ENCODE measurements around the gene PSD4.

GRCh38 chr2:113231064-113231463, 57.3 kb downstream of the PSD4 start:
- no peak for TF ChIP-seq CTCF (conservative IDR thresholded peaks at IDR 0.05; ENCODE audit: low read depth, low read length)
- TF ChIP-seq EZH2phosphoT487 (IDR thresholded peaks at IDR 0.05; ENCODE audit: borderline replicate concordance, low read length), result no peak
- TF ChIP-seq EZH2 (IDR thresholded peaks at IDR 0.05; ENCODE audit: low read length, unreplicated experiment), result no peak

Measured in PC-3 (cell line).